ENCODE measurements around the gene MLF2. TPM values are rescaled to one million over a fixed set of nuclear protein-coding genes. Genes with fewer than 3 reads are reported as not detected.

MLF2 gene
- total RNA-seq, 1 experiment from 2014 or later, result 309 TPM

DNA sequence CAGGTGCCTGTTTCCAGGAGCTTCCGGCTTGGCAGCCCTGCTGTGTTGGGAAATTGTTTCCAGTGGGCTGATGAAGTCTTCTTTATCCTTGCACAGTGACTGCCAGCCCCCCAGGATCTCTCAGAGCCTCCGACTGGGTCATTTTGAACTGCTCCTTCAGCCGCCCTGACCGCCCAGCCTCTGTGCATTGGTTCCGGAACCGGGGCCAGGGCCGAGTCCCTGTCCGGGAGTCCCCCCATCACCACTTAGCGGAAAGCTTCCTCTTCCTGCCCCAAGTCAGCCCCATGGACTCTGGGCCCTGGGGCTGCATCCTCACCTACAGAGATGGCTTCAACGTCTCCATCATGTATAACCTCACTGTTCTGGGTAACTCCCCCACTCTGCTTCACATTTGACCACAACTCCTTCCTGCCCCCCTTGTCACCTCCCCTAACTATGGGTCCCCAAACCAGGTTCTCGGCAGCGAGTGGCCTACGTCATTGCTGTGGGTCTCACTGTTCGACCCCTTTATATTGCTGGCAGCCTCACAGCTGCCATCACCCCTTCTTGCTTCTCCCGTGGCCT lies 21.6 kb upstream of the MLF2 start (continued):
- TF ChIP-seq ZNF274 (IDR thresholded peaks at IDR 0.05; ENCODE audit: low read depth, low read length), result no peak
- TF ChIP-seq, protein P1, sequence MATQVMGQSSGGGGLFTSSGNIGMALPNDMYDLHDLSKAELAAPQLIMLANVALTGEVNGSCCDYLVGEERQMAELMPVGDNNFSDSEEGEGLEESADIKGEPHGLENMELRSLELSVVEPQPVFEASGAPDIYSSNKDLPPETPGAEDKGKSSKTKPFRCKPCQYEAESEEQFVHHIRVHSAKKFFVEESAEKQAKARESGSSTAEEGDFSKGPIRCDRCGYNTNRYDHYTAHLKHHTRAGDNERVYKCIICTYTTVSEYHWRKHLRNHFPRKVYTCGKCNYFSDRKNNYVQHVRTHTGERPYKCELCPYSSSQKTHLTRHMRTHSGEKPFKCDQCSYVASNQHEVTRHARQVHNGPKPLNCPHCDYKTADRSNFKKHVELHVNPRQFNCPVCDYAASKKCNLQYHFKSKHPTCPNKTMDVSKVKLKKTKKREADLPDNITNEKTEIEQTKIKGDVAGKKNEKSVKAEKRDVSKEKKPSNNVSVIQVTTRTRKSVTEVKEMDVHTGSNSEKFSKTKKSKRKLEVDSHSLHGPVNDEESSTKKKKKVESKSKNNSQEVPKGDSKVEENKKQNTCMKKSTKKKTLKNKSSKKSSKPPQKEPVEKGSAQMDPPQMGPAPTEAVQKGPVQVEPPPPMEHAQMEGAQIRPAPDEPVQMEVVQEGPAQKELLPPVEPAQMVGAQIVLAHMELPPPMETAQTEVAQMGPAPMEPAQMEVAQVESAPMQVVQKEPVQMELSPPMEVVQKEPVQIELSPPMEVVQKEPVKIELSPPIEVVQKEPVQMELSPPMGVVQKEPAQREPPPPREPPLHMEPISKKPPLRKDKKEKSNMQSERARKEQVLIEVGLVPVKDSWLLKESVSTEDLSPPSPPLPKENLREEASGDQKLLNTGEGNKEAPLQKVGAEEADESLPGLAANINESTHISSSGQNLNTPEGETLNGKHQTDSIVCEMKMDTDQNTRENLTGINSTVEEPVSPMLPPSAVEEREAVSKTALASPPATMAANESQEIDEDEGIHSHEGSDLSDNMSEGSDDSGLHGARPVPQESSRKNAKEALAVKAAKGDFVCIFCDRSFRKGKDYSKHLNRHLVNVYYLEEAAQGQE (IDR thresholded peaks at IDR 0.05; ENCODE audit: low read depth), result no peak
- no peak for TF ChIP-seq POLR2A (IDR thresholded peaks at IDR 0.05; ENCODE audit: borderline replicate concordance, extremely low read depth, insufficient read depth, insufficient read length)
- TF ChIP-seq FOSL1 (IDR thresholded peaks at IDR 0.05; ENCODE audit: low read depth), result no peak
- TF ChIP-seq ATF3 (IDR thresholded peaks at IDR 0.05), result no peak
- TF ChIP-seq SP1 (IDR thresholded peaks at IDR 0.05; ENCODE audit: low read depth), result no peak
- TF ChIP-seq ELF1 (IDR thresholded peaks at IDR 0.05; ENCODE audit: borderline replicate concordance, low read depth), result no peak

DNA sequence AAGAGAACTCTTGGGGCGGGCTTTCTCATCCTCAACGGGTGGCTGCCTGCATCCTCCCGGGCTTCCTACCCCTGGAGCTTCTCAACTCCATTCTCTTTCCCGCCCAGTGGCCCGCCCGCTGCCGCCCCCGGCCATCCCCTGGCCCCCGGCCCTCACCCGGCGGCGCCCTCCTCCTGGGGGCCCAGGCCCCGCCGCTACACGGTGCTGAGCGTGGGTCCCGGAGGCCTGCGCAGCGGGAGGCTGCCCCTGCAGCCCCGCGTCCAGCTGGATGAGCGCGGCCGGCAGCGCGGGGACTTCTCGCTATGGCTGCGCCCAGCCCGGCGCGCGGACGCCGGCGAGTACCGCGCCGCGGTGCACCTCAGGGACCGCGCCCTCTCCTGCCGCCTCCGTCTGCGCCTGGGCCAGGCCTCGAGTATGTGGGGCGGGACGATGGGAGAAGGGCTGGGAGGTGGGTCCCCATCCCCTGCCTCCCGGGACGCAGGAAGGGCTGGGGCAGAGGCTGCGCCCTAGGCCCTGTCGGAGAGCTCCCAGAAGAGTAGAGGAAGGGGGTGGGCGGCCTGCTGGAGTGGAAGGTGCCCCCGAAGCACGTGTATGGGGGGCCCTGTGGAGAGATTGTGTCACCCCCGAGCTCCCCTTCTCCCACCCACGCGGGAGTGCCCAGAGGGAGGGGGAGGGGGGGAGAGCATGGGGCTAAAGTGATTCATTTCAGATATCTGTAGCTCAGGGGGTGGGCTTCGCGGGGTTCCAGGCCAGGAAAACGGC lies 20.8 kb upstream of the MLF2 start:
- CTCF ChIA-PET, result interaction anchor here (1.0 kb wide), 1 partner anchor 21 kb away, joined by 3 read pairs; the partner anchor contains the start of gene MLF2
- intact Hi-C loops (cut with micrococcal nuclease), result no loop called here
- no TSS peak for BruUV-seq (replicated peaks)
- Histone ChIP-seq H3K27ac (ENCODE audit: low read depth, low read length) (no peak overlapping the region), H4K20me1 (ENCODE audit: insufficient read depth) (no peaks in the 10 kb centered on the region), H2AFZ (ENCODE audit: low read depth, low read length, poor library complexity, severe bottlenecking) (no peak overlapping the region), H3K4me1 (ENCODE audit: control insufficient read depth in 1 of 2, insufficient read depth in 2 of 2, low read length in 2 of 2) (peaks cover 12 to 31% of the 10 kb centered on the region in 2 experiments; a peak in 3 of 4 replicates), H3K79me2 (ENCODE audit: insufficient read depth, low read length) (peaks cover 9% of the 10 kb centered on the region), H3K27me3 (ENCODE audit: insufficient read depth, low read length) (no peaks in the 10 kb centered on the region), H3K9me3 (ENCODE audit: control insufficient read depth in 1 of 2, insufficient read depth in 1 of 2, low read depth in 1 of 2, low read length in 2 of 2) (no peaks in the 10 kb centered on the region), H3K36me3 (ENCODE audit: control insufficient read depth in 1 of 2, insufficient read depth in 2 of 2, low read length in 2 of 2) (peaks cover 9 to 13% of the 10 kb centered on the region in 2 experiments; a peak in 3 of 4 replicates), H3K9ac (ENCODE audit: low read length) (no peak overlapping the region), H3K9me2 (ENCODE audit: insufficient read depth) (no peaks in the 10 kb centered on the region), H3K4me3 (replicated peaks in 1 of 2; ENCODE audit: low read depth in 1 of 2, low read length in 2 of 2) (no peak overlapping the region), H3K4me2 (ENCODE audit: low read length) (no peak overlapping the region)
- RAD21 ChIA-PET (ENCODE audit: low non-redundant PET in 1 of 2, low total read pairs in 2 of 2, uncharacterized antibody in 2 of 2, unreplicated experiment in 2 of 2), result no interaction called here
- no peak for DNase-seq (ENCODE audit: low read depth, low spot score)
- no peak for ATAC-seq
- POLR2A ChIA-PET, result interaction anchor here (1.8 kb wide), 2 partner anchors 8 to 20 kb away, joined by 3 to 7 read pairs; partner anchors contain the start of gene PTMS
- TF ChIP-seq EZH2 (IDR thresholded peaks at IDR 0.05), result no peak
- no peak for TF ChIP-seq SP1 (IDR thresholded peaks at IDR 0.05; ENCODE audit: low read depth)
- TF ChIP-seq POLR2A (IDR thresholded peaks at IDR 0.05; ENCODE audit: borderline replicate concordance, extremely low read depth, insufficient read depth, insufficient read length), result no peak
- no peak for TF ChIP-seq TCF7L2 (IDR thresholded peaks at IDR 0.05; ENCODE audit: borderline replicate concordance, extremely low read depth, insufficient read depth, insufficient read length)
- TF ChIP-seq RAD21 (IDR thresholded peaks at IDR 0.05; ENCODE audit: low read depth), result no peak
- TF ChIP-seq SRF (IDR thresholded peaks at IDR 0.05; ENCODE audit: low read depth), result no peak
- TF ChIP-seq, protein P2, sequence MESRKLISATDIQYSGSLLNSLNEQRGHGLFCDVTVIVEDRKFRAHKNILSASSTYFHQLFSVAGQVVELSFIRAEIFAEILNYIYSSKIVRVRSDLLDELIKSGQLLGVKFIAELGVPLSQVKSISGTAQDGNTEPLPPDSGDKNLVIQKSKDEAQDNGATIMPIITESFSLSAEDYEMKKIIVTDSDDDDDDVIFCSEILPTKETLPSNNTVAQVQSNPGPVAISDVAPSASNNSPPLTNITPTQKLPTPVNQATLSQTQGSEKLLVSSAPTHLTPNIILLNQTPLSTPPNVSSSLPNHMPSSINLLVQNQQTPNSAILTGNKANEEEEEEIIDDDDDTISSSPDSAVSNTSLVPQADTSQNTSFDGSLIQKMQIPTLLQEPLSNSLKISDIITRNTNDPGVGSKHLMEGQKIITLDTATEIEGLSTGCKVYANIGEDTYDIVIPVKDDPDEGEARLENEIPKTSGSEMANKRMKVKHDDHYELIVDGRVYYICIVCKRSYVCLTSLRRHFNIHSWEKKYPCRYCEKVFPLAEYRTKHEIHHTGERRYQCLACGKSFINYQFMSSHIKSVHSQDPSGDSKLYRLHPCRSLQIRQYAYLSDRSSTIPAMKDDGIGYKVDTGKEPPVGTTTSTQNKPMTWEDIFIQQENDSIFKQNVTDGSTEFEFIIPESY (IDR thresholded peaks at IDR 0.05; ENCODE audit: extremely low read depth, insufficient replicate concordance, low read length), result no peak
- no peak for TF ChIP-seq ATF3 (IDR thresholded peaks at IDR 0.05)
- no peak for TF ChIP-seq POLR2AphosphoS5 (IDR thresholded peaks at IDR 0.05; ENCODE audit: low read depth, low read length)
- TF ChIP-seq CTCF (IDR thresholded peaks at IDR 0.05 in 2 of 3, conservative IDR thresholded peaks at IDR 0.05 in 1 of 3; ENCODE audit: borderline replicate concordance in 1 of 3, insufficient read depth in 1 of 3, low read depth in 2 of 3, low read length in 2 of 3), result no peak

Measured in HCT116 (cell line).